Ishikawa (cell line): ENCODE measurements around the gene OR52E1.

Source experiments
- EP300 ChIP-seq: IDR thresholded peaks from 2 replicates; pipeline ENCODE4 v1.6.1; 2012; ENCODE audit warnings: borderline replicate concordance
- TF ChIP-seq, protein P1 (sequence below): IDR thresholded peaks from 2 replicates; pipeline ENCODE4 v1.6.1; 2012

DNA sequence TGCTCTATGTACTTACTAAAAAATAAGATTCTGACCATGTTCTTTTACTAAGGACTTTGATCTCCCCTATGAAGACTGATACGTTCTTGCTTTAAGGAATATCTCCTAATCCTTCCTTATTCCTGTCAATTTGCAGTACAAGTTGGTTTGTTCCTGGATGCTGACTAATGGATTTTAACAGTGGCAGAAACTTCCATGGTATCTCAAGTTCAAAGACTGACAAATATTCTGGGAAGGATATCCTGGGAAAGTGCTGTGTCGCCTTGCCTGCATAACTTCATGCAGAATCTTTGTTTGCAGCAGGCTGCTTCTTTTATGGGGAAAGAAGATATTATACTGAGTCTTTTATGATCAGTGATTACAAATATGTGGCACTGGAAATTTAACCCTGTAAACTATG lies 31.4 kb upstream of the OR52E1 start:
- TF ChIP-seq, protein P1, sequence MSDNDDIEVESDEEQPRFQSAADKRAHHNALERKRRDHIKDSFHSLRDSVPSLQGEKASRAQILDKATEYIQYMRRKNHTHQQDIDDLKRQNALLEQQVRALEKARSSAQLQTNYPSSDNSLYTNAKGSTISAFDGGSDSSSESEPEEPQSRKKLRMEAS, result no peak
- no peak for TF ChIP-seq EP300
